A549 (cell line): ENCODE data around the gene PCDHB13. TPM values are rescaled to one million over a fixed set of nuclear protein-coding genes. Genes with fewer than 3 reads are reported as not detected.
"Not testable (repeated sequence)": the region's sequence is repeated elsewhere in the genome, so short reads cannot be mapped to it uniquely, and the experiment has no call there.

Experiments
- ATAC-seq, 2 experiments: fragments of 200-7000 bp in 1 of 2; fragments of >200 bp in 1 of 2; cut with Nextera tagmentation in 1 of 2; cut with Tn5 transposase in 1 of 2; 3 replicates each; pipeline versions ENCODE4 v1.8.0 to v1.9.1; 2018 to 2020; ENCODE audit warnings: mild to moderate bottlenecking in 1 of 2, moderate library complexity in 1 of 2
- CTCF ChIA-PET: fragments of 300-600 bp; sonication (Branson Sonifier 250); formaldehyde crosslinking; extraction: SDS; loops from one replicate; lab custom pipeline; 2021; ENCODE audit warnings: antibody characterized with exemption, inconsistent platforms; lab: Yijun Ruan, JAX
- POLR2A ChIA-PET: fragments of 350-600 bp; formaldehyde crosslinking; extraction: SDS; loops from one replicate; lab custom pipeline; 2021; ENCODE audit warnings: antibody characterized with exemption, inconsistent platforms; lab: Yijun Ruan, JAX
- DNase-seq, 2 experiments: peaks; one replicate each; pipeline versions ENCODE4 v3.0.0 to v3.0.0-alpha.2; 2011 to 2016; ENCODE audit warnings: low read depth in 1 of 2, low spot score in 1 of 2
- FAIRE-seq: peaks from 2 replicates; lab custom pipeline; 2011; peaks lifted over from hg19 to GRCh38; lab: Jason Lieb, UNC
- H3K27ac ChIP-seq, 2 experiments: fragments of >200 bp; sonication (Bioruptor Twin); formaldehyde crosslinking; 3 replicates each; pipeline ENCODE4 v1.5.1; 2016 to 2017
- H3K4me1 ChIP-seq: fragments of >200 bp; sonication (Bioruptor Twin); formaldehyde crosslinking; 3 replicates; pipeline ENCODE4 v1.6.1; 2016
- H3K4me2 ChIP-seq: fragments of >200 bp; sonication (Bioruptor Twin); formaldehyde crosslinking; 3 replicates; pipeline ENCODE4 v1.6.1; 2016
- H3K4me3 ChIP-seq: fragments of >200 bp; sonication (Bioruptor Twin); formaldehyde crosslinking; 3 replicates; pipeline ENCODE4 v1.5.1; 2016
- H3K9me3 ChIP-seq: fragments of >200 bp; sonication (Bioruptor Twin); formaldehyde crosslinking; 3 replicates; pipeline ENCODE4 v1.6.1; 2016
- BCL3 ChIP-seq: fragments of >200 bp; sonication (Bioruptor Twin); formaldehyde crosslinking; IDR thresholded peaks from 3 replicates; pipeline ENCODE4 v1.6.1; 2016
- CBX2 ChIP-seq: fragments of 200-600 bp; sonication (generic); IDR thresholded peaks from 2 replicates; pipeline ENCODE4 v1.6.1; 2016; ENCODE audit warnings: low read depth, mild to moderate bottlenecking, borderline replicate concordance
- CEBPB ChIP-seq, 2 experiments: fragments of >200 bp in 1 of 2; sonication (Bioruptor Twin) in 1 of 2; formaldehyde crosslinking in 1 of 2; IDR thresholded peaks; 2 replicates each; pipeline ENCODE4 v1.6.1; 2012 to 2016
- CTCF ChIP-seq: fragments of >200 bp; sonication (Bioruptor Twin); formaldehyde crosslinking; IDR thresholded peaks from 3 replicates; pipeline ENCODE4 v1.5.1; 2016
- EHMT2 ChIP-seq: fragments of 200-600 bp; sonication (generic); IDR thresholded peaks from 2 replicates; pipeline ENCODE4 v1.6.1; 2016; ENCODE audit warnings: antibody characterized with exemption, low read depth, mild to moderate bottlenecking, moderate library complexity
- FOSB ChIP-seq: fragments of 250-450 bp; sonication (Bioruptor Pico); IDR thresholded peaks from 2 replicates; pipeline ENCODE4 v1.5.0; 2020; ENCODE audit warnings: mild to moderate bottlenecking, moderate library complexity
- HES2 ChIP-seq: fragments of >200 bp; sonication (Bioruptor Twin); formaldehyde crosslinking; IDR thresholded peaks from 2 replicates; pipeline ENCODE4 v1.6.1; 2016
- HEYL ChIP-seq: fragments of 250-450 bp; sonication (Bioruptor Pico); IDR thresholded peaks from 2 replicates; pipeline ENCODE4 v1.8.0; 2021; ENCODE audit warnings: mild to moderate bottlenecking, moderate library complexity
- HOXB5 ChIP-seq: fragments of 250-450 bp; sonication (Bioruptor Pico); IDR thresholded peaks from 2 replicates; pipeline ENCODE4 v1.5.0; 2020; ENCODE audit warnings: mild to moderate bottlenecking, moderate library complexity
- KDM5A ChIP-seq: fragments of 200-600 bp; sonication (generic); IDR thresholded peaks from 2 replicates; pipeline ENCODE4 v1.6.1; 2016; ENCODE audit warnings: antibody characterized with exemption, mild to moderate bottlenecking
- RAD21 ChIP-seq, 2 experiments: fragments of >200 bp in 1 of 2; sonication (Bioruptor Twin) in 1 of 2; formaldehyde crosslinking in 1 of 2; IDR thresholded peaks in 1 of 2; conservative IDR thresholded peaks in 1 of 2; 2 replicates in 1 of 2; 3 replicates in 1 of 2; pipeline ENCODE4 v1.6.1; 2012 to 2018; ENCODE audit warnings: inconsistent platforms in 1 of 2
- ZFP36 ChIP-seq: fragments of 450-650 bp; IDR thresholded peaks from 2 replicates; pipeline ENCODE4 v1.6.1; 2014; ENCODE audit warnings: borderline replicate concordance; ENCODE audit not compliant: partially characterized antibody
- ZSCAN20 ChIP-seq: fragments of 250-450 bp; sonication (Bioruptor Pico); IDR thresholded peaks from 2 replicates; pipeline ENCODE4 v1.8.0; 2022; ENCODE audit warnings: mild to moderate bottlenecking, moderate library complexity
- WGBS: methylation state at CpG from one replicate; pipeline ENCODE4 v1.1.6; 2017; ENCODE audit errors: missing lambda C conversion rate; 5-methylcytosine and 5-hydroxymethylcytosine counted together
- polyA plus RNA-seq, 4 experiments: library from polyadenylated mRNA; depleted of rRNA in 3 of 4; stranded (reverse); fragments of >200 nt; fragmentation: RNase III in 1 of 4; extraction: RNeasy Plus Mini Kit Qiagen cat#74134 plus additional on column Dnase treatment in 1 of 4; gene quantifications; 2 replicates in 3 of 4; 3 replicates in 1 of 4; pipeline ENCODE4 v1.2.3, GENCODE V29; 2011 to 2017

Gene PCDHB13
- polyA plus RNA-seq, 2 of the 4 experiments (the other 2 are of a cell fraction), result 0.05 to 0.28 TPM

GRCh38 chr5:141223112-141223783, 9.5 kb downstream of the PCDHB13 start, which contains the start of gene PCDHB14:
Gene PCDHB14 (plus strand): TSS chr5:141223343. CDS start chr5:141223506, 163 bp downstream.
- Histone ChIP-seq H3K9me3 (peaks cover 30% of the 10 kb centered on the region), H3K4me2 (peak within 1 kb of the TSS; percentile 55), H3K4me1 (no peaks in the 10 kb centered on the region), H3K27ac (no peak within 1 kb of the TSS), H3K4me3 (peak within 1 kb of the TSS; percentile 17; the same call in 1 of the 3 replicates)
- DNase-seq (peak in 1 of 2 experiments; percentile 36), FAIRE-seq (no peak), ATAC-seq (peak in 1 of 2 experiments; percentile 69; a peak in 3 of 6 replicates)
- TF ChIP-seq FOSB (no peak), RAD21 (conservative IDR thresholded peaks at IDR 0.05 in 1 of 2, IDR thresholded peaks at IDR 0.05 in 1 of 2) (peak; percentile 49 to 55), CBX2 (no peak), BCL3 (no peak), CTCF (peak; percentile 32; the same call in 2 of the 3 replicates), CEBPB (IDR thresholded peaks at IDR 0.05) (no peak), ZFP36 (no peak), HOXB5 (CRISPR knock-in tag) (no peak), HEYL (CRISPR knock-in tag) (no peak), EHMT2 (no peak), ZSCAN20 (CRISPR knock-in tag) (no peak), KDM5A (no peak)
- ChIA-PET POLR2A (interaction anchor here (1.0 kb wide), 1 partner anchor 139 kb away, joined by 3 read pairs; no protein-coding TSS in a partner anchor), CTCF (interaction anchor here (0.6 to 1.8 kb wide), 14 partner anchors 9 to 395 kb away, joined by 3 to 13 read pairs (median 4); partner anchors contain the start of genes DIAPH1, PCDHA6, PCDHB11 and PCDHB13)
- WGBS, result 8% methylated on average over 15 of the region's 15 CpGs

GRCh38 chr5:141224844-141225243, 11.1 kb downstream of the PCDHB13 start:
- ATAC-seq, H3K4me2 ChIP-seq, H3K4me3 ChIP-seq, H3K4me1 ChIP-seq, H3K27ac ChIP-seq, FAIRE-seq, DNase-seq, POLR2A ChIA-PET: not testable (repeated sequence)
- 77% methylated on average over 25 of the region's 40 CpGs for WGBS
- peaks cover 20% of the 10 kb centered on the region; the same call in 1 of the 3 replicates for H3K9me3 ChIP-seq
- CTCF ChIA-PET, result interaction anchor here (1.3 kb wide), 1 partner anchor 336 kb away, joined by 3 read pairs; no protein-coding TSS in a partner anchor

- H3K4me2 ChIP-seq, FAIRE-seq, H3K27ac ChIP-seq, DNase-seq, H3K4me1 ChIP-seq, ATAC-seq, POLR2A ChIA-PET, H3K4me3 ChIP-seq: not testable (repeated sequence)
- 57% methylated on average over 6 of the region's 30 CpGs for WGBS
- CTCF ChIA-PET, result interaction anchor here (0.8 kb wide), 1 partner anchor 332 kb away, joined by 3 read pairs; no protein-coding TSS in a partner anchor
- peaks cover 19% of the 10 kb centered on the region; the same call in 1 of the 3 replicates for H3K9me3 ChIP-seq
These were observed 11.7 kb downstream of the PCDHB13 start for GRCh38 chr5:141225421-141225820.

- FAIRE-seq (no peak), DNase-seq (no peak), ATAC-seq (no peak)
- no peak overlapping the region for H3K4me3 ChIP-seq
- WGBS, result 20% methylated on average over 15 of the region's 15 CpGs
- ChIA-PET CTCF (interaction anchor here (0.9 to 2.1 kb wide), 5 partner anchors 16 to 330 kb away, joined by 3 to 8 read pairs (median 4); partner anchors contain the start of gene PCDHB11), POLR2A (no interaction called here)
- peaks cover 26% of the 10 kb centered on the region; the same call in 2 of the 3 replicates for H3K9me3 ChIP-seq
- H3K4me2 ChIP-seq, result no peak overlapping the region
- H3K27ac ChIP-seq, result no peak overlapping the region
- no peaks in the 10 kb centered on the region for H3K4me1 ChIP-seq
- peak in 1 of 2 experiments; percentile 26; a peak in 1 of 5 replicates for TF ChIP-seq RAD21 (conservative IDR thresholded peaks at IDR 0.05 in 1 of 2, IDR thresholded peaks at IDR 0.05 in 1 of 2)
- TF ChIP-seq HES2, result no peak
These were observed 20.5 kb downstream of the PCDHB13 start for GRCh38 chr5:141234109-141234667.

GRCh38 chr5:141235922-141236321, 22.2 kb downstream of the PCDHB13 start:
- FAIRE-seq, POLR2A ChIA-PET, H3K4me1 ChIP-seq, H3K4me3 ChIP-seq, ATAC-seq, H3K27ac ChIP-seq, CTCF ChIA-PET, DNase-seq, H3K4me2 ChIP-seq: not testable (repeated sequence)
- peaks cover 36% of the 10 kb centered on the region; the same call in 2 of the 3 replicates for H3K9me3 ChIP-seq
- 81% methylated on average over 30 of the region's 40 CpGs for WGBS
